GM12878 (cell line): Measurements from ENCODE around the gene TCHP. TPM values are rescaled to one million over a fixed set of nuclear protein-coding genes. Genes with fewer than 3 reads are reported as not detected.

ENCODE experiments used
- ATAC-seq: fragments of 200-7000 bp; cut with Tn5 transposase; 3 replicates; pipeline ENCODE4 v1.9.1; 2020; ENCODE audit warnings: mild to moderate bottlenecking, moderate library complexity
- BruUV-seq: library from RNA; stranded (reverse); fragments of 400-500 nt; replicated peaks from 2 replicates; lab custom pipeline; 2021; lab: Mats Ljungman, UMichigan
- CTCF ChIA-PET: fragments of 300-600 bp; sonication (Branson Sonifier 250); formaldehyde crosslinking; extraction: SDS; loops from one replicate; lab custom pipeline; 2021; ENCODE audit warnings: inconsistent platforms; lab: Yijun Ruan, JAX
- POLR2A ChIA-PET: fragments of 350-600 bp; formaldehyde crosslinking; extraction: SDS; loops from one replicate; lab custom pipeline; 2021; ENCODE audit warnings: inconsistent platforms; lab: Charles Lee
- RAD21 ChIA-PET: fragments of 300-600 bp; sonication (Branson Sonifier 250); formaldehyde crosslinking; loops from one replicate; lab custom pipeline; 2023; ENCODE audit warnings: antibody characterized with exemption; ENCODE audit not compliant: unreplicated experiment; lab: Charles Lee
- SMC1A ChIA-PET: fragments of 300-600 bp; sonication (Branson Sonifier 250); formaldehyde crosslinking; loops from one replicate; lab custom pipeline; 2023; ENCODE audit not compliant: unreplicated experiment, uncharacterized antibody; lab: Charles Lee
- DNase-seq: peaks from one replicate; pipeline ENCODE4 v3.0.0-alpha.2; 2011; ENCODE audit warnings: low read depth, low spot score
- FAIRE-seq: peaks from 3 replicates; lab custom pipeline; 2011; peaks lifted over from hg19 to GRCh38; lab: Jason Lieb, UNC
- H2AFZ ChIP-seq: 2 replicates; pipeline ENCODE4 v1.6.0; 2011; ENCODE audit warnings: low read depth, low read length, control low read depth; ENCODE audit not compliant: control insufficient read depth
- H3K27ac ChIP-seq: 2 replicates; pipeline ENCODE4 v1.5.1; 2011; ENCODE audit warnings: control low read depth; ENCODE audit not compliant: control insufficient read depth, insufficient read depth
- H3K27me3 ChIP-seq, 2 experiments: replicated peaks in 1 of 2; 2 replicates each; pipeline versions ENCODE4 v1.6.0 to v1.6.1; 2011; ENCODE audit warnings: low read length in 1 of 2; ENCODE audit not compliant: control insufficient read depth in 2 of 2, insufficient read depth in 2 of 2
- H3K36me3 ChIP-seq, 2 experiments: 2 replicates each; pipeline ENCODE4 v1.5.1; 2011; ENCODE audit warnings: low read length in 1 of 2; ENCODE audit not compliant: control insufficient read depth in 2 of 2, insufficient read depth in 2 of 2
- H3K4me1 ChIP-seq: 2 replicates; pipeline ENCODE4 v1.6.1; 2011; ENCODE audit warnings: mild to moderate bottlenecking, low read length, moderate library complexity, mixed read lengths; ENCODE audit not compliant: control insufficient read depth, insufficient read depth
- H3K4me2 ChIP-seq: 2 replicates; pipeline ENCODE4 v1.6.0; 2011; ENCODE audit warnings: control low read depth; ENCODE audit not compliant: control insufficient read depth, insufficient read depth
- H3K4me3 ChIP-seq: fragments of 200-600 bp; sonication (generic); 2 replicates; pipeline ENCODE4 v1.5.1; 2016
- H3K79me2 ChIP-seq: 2 replicates; pipeline ENCODE4 v1.6.0; 2011; ENCODE audit warnings: low read length; ENCODE audit not compliant: control insufficient read depth, insufficient read depth
- H3K9ac ChIP-seq: 2 replicates; pipeline ENCODE4 v1.8.0; 2011; ENCODE audit warnings: low read length, control low read depth, mixed read lengths; ENCODE audit not compliant: control insufficient read depth, insufficient read depth
- H3K9me3 ChIP-seq: replicated peaks from 3 replicates; pipeline ENCODE4 v1.5.1; 2011; ENCODE audit warnings: mild to moderate bottlenecking, low read length; ENCODE audit not compliant: control insufficient read depth, insufficient read depth
- H4K20me1 ChIP-seq: 2 replicates; pipeline ENCODE4 v1.6.0; 2011; ENCODE audit not compliant: control insufficient read depth, insufficient read depth
- BCL11A ChIP-seq: IDR thresholded peaks from 2 replicates; pipeline ENCODE4 v1.6.1; 2011; ENCODE audit warnings: low read depth, low read length
- BRCA1 ChIP-seq: IDR thresholded peaks from 2 replicates; pipeline ENCODE4 v1.6.1; 2011; ENCODE audit warnings: low read depth, low read length, improper control_type of control experiment
- EED ChIP-seq: sonication (generic); IDR thresholded peaks from 2 replicates; pipeline ENCODE4 v1.6.1; 2016; ENCODE audit warnings: antibody characterized with exemption, low read depth
- GATAD2B ChIP-seq: fragments of 450-650 bp; conservative IDR thresholded peaks from 2 replicates; pipeline ENCODE4 v1.6.1; 2017; ENCODE audit warnings: low read depth, mild to moderate bottlenecking, moderate library complexity
- HDAC6 ChIP-seq: fragments of 200-600 bp; sonication (generic); IDR thresholded peaks from one replicate; pipeline ENCODE4 v1.8.0; 2017; ENCODE audit warnings: antibody characterized with exemption; ENCODE audit not compliant: unreplicated experiment
- HDGF ChIP-seq: fragments of 450-650 bp; IDR thresholded peaks from 2 replicates; pipeline ENCODE4 v1.6.1; 2016; ENCODE audit warnings: antibody characterized with exemption
- IKZF1 ChIP-seq: fragments of 450-650 bp; conservative IDR thresholded peaks from 2 replicates; pipeline ENCODE4 v1.6.1; 2017; ENCODE audit warnings: antibody characterized with exemption, mild to moderate bottlenecking
- KLF5 ChIP-seq: fragments of 450-650 bp; IDR thresholded peaks from 2 replicates; pipeline ENCODE4 v1.6.1; 2014; ENCODE audit warnings: mild to moderate bottlenecking; ENCODE audit not compliant: partially characterized antibody
- MTA2 ChIP-seq: fragments of 450-650 bp; IDR thresholded peaks from 2 replicates; pipeline ENCODE4 v1.6.1; 2016; ENCODE audit warnings: low read depth, mild to moderate bottlenecking, moderate library complexity
- PML ChIP-seq: IDR thresholded peaks from 2 replicates; pipeline ENCODE4 v1.6.1; 2012; ENCODE audit warnings: low read length, inconsistent platforms
- TBL1XR1 ChIP-seq: IDR thresholded peaks from 2 replicates; pipeline ENCODE4 v1.6.1; 2012; ENCODE audit warnings: low read depth, low read length, improper control_type of control experiment
- TCF7 ChIP-seq: IDR thresholded peaks from 2 replicates; pipeline ENCODE4 v1.6.1; 2014; ENCODE audit warnings: antibody characterized with exemption, borderline replicate concordance
- YY1 ChIP-seq: IDR thresholded peaks from 2 replicates; pipeline ENCODE4 v1.6.1; 2011; ENCODE audit warnings: low read depth, mild to moderate bottlenecking, low read length
- WGBS: methylation state at CpG from one replicate; pipeline ENCODE4 v1.1.6; 2016; ENCODE audit warnings: low lambda C conversion rate; ENCODE audit not compliant: insufficient replicate concordance, insufficient coverage; ENCODE audit errors: missing lambda C conversion rate; 5-methylcytosine and 5-hydroxymethylcytosine counted together
- in situ Hi-C: fragments of 300-500 bp; cut with MboI; formaldehyde crosslinking; loops from 9 replicates; pipeline ENCODE4 v1.14.3; 2018; ENCODE audit warnings: mixed read lengths
- intact Hi-C: fragments of 100-400 bp; cut with micrococcal nuclease; formaldehyde crosslinking; loops from one replicate; pipeline ENCODE4 v1.14.2; 2022; ENCODE audit not compliant: unreplicated experiment
- polyA plus RNA-seq, 11 experiments: library from polyadenylated mRNA; depleted of rRNA in 4 of 11; unstranded in 6 of 11; stranded (reverse) in 5 of 11; fragments of >200 nt; fragmentation: Nextera tagmentation in 4 of 11; fragmentation: Illumina TruSeq in 1 of 11; extraction: Ambion mirVana in 4 of 11; extraction: Trizol in 1 of 11; gene quantifications; 1 replicate in 1 of 11; 2 replicates in 10 of 11; pipeline versions ENCODE4 v1.2.1 to v1.2.3, GENCODE V29; 2011 to 2016; ENCODE audit warnings: inconsistent platforms in 2 of 11, missing spikeins in 2 of 11, low read depth in 1 of 11
- total RNA-seq, 4 experiments: library from RNA; depleted of rRNA in 3 of 4; stranded (reverse); fragments of >200 nt in 3 of 4; fragmentation: Illumina TruSeq in 1 of 4; extraction: Trizol in 1 of 4; gene quantifications; 2 replicates each; pipeline versions ENCODE4 v1.2.1 to v1.2.3, GENCODE V29; 2013 to 2021
- TF ChIP-seq, protein P1 (sequence below): fragments of 450-650 bp; IDR thresholded peaks from 2 replicates; pipeline ENCODE4 v1.6.1; 2014; ENCODE audit warnings: mild to moderate bottlenecking
- TF ChIP-seq, protein P2 (sequence below): IDR thresholded peaks from 2 replicates; pipeline ENCODE4 v1.6.1; 2011; ENCODE audit warnings: low read depth, low read length, improper control_type of control experiment, borderline replicate concordance
- TF ChIP-seq, protein P3 (sequence below): fragments of 450-650 bp; IDR thresholded peaks from 2 replicates; pipeline ENCODE4 v1.6.1; 2017; ENCODE audit warnings: borderline replicate concordance

Gene TCHP
- total and polyA plus RNA-seq, 10 of the 15 experiments (the other 5 are each of a cell fraction or from before 2014, with no cell fraction given) = 4.8 to 18.6 (median 15.0) TPM

DNA sequence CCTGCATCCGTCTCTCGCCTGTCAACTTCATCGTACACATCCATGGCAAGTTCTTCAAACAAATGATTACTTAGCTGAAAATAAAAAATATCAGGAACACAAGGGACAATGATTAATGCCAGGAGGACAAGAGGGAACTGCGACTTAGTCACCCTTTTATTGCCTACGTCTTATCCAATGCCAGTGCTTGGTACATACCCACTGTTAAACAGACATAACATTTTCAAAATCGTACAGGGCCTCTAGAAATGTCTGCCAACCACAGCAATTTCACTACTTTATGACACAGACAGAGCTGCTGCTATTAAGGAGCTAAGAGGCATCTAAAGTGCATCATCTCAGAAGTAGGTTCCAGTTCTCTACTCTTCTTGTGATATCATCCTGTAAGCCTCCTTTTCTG lies 61.5 kb downstream of the TCHP start:
- Histone ChIP-seq H3K27me3 (no peaks in the 10 kb centered on the region), H3K4me1 (no peaks in the 10 kb centered on the region), H3K4me3 (no peak overlapping the region), H3K9me3 (no peaks in the 10 kb centered on the region), H3K4me2 (no peak overlapping the region), H3K36me3 (peaks cover 18 to 21% of the 10 kb centered on the region in 2 experiments), H3K27ac (no peak overlapping the region), H3K79me2 (no peaks in the 10 kb centered on the region), H4K20me1 (no peaks in the 10 kb centered on the region), H3K9ac (no peak overlapping the region), H2AFZ (no peak overlapping the region)
- SMC1A ChIA-PET = interaction anchor here (0.8 kb wide), 1 partner anchor 9 kb away, joined by 3 read pairs; no protein-coding TSS in a partner anchor
- BruUV-seq = no TSS peak
- DNase-seq (no peak), FAIRE-seq (no peak), ATAC-seq (no peak)
- TF ChIP-seq YY1 (no peak), HDGF (no peak), IKZF1 (no peak), TBL1XR1 (no peak), MTA2 (no peak), BCL11A (no peak), GATAD2B (no peak), PML (no peak), HDAC6 (no peak), TCF7 (no peak), EED (no peak), BRCA1 (no peak), KLF5 (no peak)
- TF ChIP-seq, protein P1, sequence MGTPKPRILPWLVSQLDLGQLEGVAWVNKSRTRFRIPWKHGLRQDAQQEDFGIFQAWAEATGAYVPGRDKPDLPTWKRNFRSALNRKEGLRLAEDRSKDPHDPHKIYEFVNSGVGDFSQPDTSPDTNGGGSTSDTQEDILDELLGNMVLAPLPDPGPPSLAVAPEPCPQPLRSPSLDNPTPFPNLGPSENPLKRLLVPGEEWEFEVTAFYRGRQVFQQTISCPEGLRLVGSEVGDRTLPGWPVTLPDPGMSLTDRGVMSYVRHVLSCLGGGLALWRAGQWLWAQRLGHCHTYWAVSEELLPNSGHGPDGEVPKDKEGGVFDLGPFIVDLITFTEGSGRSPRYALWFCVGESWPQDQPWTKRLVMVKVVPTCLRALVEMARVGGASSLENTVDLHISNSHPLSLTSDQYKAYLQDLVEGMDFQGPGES = no peak
- TF ChIP-seq, protein P2, sequence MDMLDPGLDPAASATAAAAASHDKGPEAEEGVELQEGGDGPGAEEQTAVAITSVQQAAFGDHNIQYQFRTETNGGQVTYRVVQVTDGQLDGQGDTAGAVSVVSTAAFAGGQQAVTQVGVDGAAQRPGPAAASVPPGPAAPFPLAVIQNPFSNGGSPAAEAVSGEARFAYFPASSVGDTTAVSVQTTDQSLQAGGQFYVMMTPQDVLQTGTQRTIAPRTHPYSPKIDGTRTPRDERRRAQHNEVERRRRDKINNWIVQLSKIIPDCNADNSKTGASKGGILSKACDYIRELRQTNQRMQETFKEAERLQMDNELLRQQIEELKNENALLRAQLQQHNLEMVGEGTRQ = no peak
- TF ChIP-seq, protein P3, sequence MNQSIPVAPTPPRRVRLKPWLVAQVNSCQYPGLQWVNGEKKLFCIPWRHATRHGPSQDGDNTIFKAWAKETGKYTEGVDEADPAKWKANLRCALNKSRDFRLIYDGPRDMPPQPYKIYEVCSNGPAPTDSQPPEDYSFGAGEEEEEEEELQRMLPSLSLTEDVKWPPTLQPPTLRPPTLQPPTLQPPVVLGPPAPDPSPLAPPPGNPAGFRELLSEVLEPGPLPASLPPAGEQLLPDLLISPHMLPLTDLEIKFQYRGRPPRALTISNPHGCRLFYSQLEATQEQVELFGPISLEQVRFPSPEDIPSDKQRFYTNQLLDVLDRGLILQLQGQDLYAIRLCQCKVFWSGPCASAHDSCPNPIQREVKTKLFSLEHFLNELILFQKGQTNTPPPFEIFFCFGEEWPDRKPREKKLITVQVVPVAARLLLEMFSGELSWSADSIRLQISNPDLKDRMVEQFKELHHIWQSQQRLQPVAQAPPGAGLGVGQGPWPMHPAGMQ = no peak
- 81% methylated on average over 6 of the region's 6 CpGs for WGBS
- in situ Hi-C loops (no loop called here), intact Hi-C loops (no loop called here)
- CTCF ChIA-PET = no interaction called here
- POLR2A ChIA-PET = interaction anchor here (0.7 kb wide), 1 partner anchor 9 kb away, joined by 3 read pairs; no protein-coding TSS in a partner anchor
- RAD21 ChIA-PET = no interaction called here
